ENCODE data around the gene TMUB2.

Gene TMUB2

DNA sequence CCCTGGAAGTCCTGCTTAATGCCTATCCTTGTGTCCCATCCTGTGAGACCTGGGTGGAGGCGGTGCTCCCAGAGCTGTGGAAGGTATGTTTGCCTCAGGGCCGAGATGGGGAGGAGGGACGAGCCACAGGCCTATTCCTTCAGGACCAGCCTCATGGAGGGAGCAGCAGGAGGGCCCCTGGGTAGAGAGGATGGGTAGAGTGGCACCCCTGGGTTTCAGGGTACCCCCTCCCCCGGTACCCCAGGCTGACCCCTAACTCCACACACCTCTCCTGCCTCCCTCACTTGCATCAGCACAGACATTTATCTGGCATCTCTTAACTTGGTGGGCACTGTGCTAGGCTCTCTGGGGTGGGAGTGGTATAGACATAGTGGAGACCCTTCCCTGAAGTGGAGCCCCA lies 9.1 kb upstream of the TMUB2 start:
- DNase-seq = no peak

DNA sequence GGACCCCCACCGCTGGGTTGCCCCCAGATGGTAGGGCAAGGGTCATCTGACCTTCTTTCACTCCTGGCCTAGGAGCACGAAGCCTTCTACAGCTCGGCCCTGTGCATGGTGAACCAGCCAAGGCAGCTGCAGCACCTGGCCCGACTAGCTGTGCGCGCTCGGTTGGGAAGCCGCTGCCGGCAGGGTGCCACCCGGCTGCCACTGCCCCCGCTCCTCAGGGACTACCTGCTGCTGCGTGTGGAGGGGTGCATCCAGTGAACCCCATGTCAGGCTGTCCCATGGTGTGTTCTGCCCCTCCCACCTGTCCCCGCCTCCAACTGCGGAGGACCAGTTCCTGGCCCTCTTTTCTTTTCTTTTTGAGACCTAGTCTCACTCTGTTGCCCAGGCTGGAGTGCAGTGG lies 8.6 kb upstream of the TMUB2 start:
- no peak for DNase-seq

DNA sequence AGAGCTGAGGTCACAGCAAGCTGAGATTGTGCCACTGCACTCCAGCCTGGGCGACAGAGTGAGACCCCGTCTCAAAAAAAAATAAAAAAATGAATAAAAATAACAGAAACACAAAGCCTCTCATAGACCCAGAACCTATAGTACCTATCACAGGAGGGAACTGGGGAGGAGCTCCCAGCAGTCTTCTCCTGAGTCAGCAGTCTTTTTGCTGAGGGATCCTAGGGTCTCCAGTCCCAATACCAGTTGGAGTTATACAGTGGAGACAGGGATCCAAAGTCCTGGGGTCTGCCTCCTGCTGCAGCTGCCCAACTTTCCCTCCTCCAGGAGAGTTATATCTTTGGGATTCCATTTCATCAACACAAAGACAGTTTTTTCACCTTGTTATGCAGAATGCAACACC lies 3.7 kb upstream of the TMUB2 start:
- no peak for DNase-seq

DNA sequence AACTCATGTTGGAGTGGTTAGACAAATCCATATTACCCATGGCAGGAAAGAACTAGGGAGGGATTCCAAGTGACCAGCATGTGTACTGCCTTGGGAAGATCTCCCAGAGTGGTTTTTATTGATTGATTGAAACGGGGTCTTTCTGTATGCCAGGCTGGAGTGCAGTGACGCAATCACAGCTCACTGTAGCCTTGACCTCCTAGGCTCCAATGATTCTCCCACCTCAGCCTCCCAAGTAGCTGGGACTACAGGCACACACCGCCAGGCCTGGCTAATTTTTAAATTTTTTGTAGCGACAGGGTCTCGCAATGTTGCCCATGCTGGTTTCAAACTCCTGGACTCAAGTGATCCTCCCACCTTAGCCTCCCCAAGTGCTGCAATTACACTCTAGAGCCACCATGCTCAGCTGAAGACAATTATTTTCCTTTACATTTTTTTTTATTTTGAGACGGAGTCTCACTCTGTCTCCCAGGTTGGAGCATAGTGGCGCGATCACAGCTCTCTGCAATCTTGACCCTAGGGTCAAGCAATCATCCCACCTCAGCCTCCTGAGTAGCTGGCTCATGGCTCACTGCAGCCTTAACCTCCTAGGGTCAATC lies 2.5 kb upstream of the TMUB2 start:
- DNase-seq = no peak

DNA sequence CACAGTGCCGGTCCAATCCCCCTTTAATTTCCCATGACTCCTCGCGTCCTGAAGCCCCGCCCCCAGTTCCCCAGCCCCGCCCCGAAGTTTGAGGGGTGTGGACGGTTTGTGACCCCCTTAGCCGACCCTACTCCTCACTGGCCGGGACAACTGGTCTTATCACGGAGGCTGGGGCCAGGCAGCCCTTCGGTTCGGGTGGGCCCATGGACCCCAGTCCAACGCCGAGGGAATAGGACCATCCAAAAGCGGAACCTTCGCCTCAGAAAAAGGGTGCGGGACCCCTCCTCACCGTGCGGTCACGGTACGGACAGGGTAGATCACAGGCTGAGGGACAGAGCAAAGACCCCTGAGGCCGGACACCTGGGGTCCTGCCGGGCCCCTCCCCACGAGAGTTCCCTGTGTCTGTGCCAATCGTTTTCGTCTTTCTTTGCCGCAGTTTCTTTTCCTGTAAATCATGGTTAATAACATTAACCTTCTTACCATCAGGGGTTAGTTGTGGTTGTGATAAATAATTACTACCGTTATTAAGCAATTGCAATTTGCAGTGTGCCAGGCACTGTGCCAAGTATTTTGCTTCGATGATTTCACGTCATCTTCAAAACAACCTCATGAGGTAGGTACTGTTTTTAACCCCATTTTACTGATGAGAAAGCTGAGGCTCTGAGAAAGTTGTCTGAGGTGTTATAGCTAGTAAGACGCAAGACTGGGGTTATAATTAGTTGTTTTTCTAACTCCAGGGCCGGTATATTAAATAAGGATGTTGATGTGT lies 543 bp downstream of the TMUB2 start:
- DNase-seq = no peak

DNA sequence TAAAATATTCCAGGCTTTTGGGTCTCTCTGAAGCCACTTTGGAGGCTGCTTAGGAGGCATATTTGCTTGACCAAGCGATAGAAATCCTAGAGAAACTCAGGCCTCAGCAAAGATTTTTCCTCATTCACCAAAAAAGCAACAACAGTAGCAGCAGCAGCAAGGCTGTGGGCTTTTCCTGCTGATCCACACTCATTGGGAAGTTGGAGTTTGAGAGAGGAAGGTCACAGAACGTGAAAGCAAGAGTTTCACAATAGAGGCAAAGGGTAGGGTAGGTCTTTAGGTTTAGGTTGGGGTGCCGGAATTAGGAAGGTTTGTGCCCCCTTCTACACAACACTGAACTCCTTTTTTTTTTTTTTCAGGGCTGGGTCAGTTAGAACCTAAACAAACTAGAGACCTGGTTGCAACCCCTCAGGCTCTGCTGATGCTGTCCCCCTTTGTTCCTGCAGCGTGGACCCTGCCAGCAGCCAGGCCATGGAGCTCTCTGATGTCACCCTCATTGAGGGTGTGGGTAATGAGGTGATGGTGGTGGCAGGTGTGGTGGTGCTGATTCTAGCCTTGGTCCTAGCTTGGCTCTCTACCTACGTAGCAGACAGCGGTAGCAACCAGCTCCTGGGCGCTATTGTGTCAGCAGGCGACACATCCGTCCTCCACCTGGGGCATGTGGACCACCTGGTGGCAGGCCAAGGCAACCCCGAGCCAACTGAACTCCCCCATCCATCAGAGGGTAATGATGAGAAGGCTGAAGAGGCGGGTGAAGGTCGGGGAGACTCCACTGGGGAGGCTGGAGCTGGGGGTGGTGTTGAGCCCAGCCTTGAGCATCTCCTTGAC lies 2.0 kb downstream of the TMUB2 start:
- no peak for DNase-seq

DNA sequence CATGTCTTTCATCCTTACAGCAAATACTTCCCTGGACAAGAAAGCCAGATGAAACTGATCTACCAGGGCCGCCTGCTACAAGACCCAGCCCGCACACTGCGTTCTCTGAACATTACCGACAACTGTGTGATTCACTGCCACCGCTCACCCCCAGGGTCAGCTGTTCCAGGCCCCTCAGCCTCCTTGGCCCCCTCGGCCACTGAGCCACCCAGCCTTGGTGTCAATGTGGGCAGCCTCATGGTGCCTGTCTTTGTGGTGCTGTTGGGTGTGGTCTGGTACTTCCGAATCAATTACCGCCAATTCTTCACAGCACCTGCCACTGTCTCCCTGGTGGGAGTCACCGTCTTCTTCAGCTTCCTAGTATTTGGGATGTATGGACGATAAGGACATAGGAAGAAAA lies 3.7 kb downstream of the TMUB2 start:
- no peak for DNase-seq

DNA sequence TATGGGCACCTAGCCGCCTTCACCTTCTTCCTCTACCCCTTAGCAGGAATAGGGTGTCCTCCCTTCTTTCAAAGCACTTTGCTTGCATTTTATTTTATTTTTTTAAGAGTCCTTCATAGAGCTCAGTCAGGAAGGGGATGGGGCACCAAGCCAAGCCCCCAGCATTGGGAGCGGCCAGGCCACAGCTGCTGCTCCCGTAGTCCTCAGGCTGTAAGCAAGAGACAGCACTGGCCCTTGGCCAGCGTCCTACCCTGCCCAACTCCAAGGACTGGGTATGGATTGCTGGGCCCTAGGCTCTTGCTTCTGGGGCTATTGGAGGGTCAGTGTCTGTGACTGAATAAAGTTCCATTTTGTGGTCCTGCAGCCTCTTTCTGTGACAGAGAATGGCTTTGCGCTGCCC lies 4.6 kb downstream of the TMUB2 start:
- no peak for DNase-seq

DNA sequence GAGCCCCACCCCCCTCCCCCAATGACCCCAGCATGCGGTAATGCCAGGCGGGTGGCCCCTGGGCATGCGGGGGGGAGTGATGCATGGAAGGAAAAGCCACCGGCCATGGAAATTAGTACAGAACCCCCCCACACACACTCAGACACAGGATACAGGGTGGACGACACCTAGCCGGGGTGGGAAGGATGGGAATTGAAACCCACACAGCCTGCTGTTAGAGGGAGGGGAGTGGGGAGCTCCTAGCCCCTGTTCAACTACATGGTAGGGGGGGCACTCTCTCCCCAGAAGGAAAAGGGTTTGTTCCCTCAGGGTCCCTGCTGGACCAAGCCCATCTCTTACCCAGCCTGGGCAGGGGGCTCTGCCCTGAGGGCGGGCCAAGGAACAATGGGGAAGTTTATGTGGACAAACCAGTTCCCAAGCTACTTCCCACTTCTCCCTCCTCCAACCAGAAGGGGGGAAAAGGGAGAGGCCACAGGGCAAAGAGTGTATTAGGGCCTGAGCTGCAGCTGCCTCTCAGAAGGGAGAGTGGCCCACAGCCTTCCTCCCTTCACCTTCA lies 5.2 kb downstream of the TMUB2 start:
- no peak for DNase-seq

DNA sequence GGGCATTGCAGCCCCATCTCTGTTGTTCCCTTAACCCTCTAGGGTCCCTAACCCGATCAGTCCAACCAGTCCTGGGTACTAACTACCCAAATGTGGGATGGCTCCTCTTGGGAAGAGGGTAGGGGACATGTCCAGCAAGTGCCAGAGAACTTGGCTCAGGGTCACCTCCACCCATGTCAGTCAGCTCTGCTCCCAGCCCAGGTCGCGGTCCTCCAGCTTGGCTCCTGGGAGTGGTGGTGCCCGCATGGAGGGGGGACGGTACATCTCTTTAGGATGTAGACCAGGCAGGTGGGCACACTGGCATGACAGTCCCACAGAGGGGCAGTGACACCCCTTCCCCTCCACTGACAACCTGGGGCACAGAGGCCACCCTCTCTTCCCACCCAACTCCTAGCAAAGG lies 6.0 kb downstream of the TMUB2 start:
- DNase-seq = no peak

DNA sequence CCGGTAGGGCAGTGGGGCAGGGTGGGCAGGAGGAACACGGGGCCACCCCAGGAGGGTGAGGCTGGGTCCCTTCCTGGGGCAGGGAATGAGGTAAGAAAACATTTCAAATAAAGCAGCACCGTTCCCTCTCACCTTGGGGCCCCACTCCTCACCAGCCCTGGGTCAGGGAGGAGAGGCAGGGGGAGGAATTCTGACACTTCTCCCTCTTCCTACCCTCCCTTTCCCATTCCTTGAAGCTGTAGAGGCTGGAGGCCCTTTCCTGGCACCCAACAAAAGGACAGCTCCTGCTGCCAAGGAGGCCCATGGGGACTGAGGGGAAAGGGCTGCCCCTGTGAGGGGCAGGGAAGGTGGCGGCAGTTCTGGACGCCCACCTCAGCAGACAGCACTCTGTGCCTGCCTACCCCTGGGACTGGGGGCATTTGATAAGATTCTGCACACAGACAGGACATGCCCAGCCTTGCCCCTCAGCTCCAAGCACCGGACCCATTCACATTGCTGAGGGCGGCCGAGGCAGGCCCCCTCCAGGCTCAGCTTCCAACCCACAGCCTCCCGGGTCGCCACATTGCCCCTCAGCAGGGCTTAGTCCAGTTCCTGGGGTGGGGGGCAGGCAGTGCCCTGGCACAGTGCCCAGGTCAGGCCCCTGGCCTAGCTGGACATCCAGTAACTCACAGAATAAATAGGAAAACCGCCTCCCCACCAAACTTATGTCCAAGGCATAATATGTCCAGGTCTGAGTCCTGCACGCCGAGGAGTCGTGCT lies 6.7 kb downstream of the TMUB2 start:
- DNase-seq = no peak

DNA sequence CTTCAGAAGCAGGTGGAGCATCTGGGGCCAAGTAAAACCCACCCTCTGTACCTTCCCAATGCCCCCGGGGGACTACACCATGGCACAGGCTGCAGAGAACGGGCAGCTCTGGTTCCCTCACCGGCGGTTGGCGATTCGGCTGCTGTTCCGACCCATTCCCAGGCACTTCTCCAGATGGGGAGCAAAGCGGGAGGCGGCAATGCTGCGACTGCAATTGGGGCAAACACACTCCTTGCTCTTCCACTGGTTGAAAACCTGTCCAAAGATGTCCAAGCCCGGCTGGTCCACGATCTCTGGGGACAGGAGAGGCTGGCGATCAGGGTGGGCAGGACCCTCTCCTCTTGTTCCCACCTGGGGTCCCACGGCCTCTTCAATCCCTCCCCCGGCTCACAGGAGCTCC lies 10.3 kb downstream of the TMUB2 start:
- DNase-seq = no peak

DNA sequence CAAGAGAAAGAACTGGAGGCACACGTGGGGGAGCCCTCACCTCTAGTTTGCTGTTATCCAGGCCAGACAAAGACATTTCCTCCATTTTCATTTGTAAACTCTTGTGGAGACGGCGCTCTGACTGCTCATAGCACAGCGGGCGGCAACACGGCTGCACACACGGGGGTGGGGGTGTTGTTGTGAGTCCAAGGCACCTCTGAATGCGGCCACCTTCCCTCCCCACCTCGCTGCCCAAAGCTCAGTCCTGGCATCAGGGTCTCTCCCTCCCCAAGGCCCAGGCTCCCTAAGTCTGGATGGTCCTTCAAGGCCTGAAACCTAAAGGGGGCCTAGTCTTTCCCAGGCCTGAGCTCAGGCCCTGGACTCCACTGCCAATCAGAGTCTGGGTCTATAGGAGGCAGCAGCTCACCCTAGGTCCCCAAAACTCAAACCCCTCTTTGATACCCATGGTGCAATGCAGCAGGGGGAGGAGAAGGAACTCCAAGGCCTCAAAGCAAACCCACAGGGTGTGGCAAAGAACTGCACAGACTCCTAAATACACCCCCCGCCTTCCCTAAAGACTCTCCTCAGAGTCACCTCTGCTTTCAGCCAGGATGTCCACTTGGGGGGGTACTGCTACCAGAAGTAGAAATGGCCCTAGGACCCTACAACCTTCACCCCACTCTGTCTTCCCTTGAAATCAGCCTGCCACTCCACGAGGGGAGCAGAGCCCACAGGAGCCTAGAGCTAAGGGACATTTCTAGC lies 11.4 kb downstream of the TMUB2 start:
- DNase-seq = peak; percentile 64

DNA sequence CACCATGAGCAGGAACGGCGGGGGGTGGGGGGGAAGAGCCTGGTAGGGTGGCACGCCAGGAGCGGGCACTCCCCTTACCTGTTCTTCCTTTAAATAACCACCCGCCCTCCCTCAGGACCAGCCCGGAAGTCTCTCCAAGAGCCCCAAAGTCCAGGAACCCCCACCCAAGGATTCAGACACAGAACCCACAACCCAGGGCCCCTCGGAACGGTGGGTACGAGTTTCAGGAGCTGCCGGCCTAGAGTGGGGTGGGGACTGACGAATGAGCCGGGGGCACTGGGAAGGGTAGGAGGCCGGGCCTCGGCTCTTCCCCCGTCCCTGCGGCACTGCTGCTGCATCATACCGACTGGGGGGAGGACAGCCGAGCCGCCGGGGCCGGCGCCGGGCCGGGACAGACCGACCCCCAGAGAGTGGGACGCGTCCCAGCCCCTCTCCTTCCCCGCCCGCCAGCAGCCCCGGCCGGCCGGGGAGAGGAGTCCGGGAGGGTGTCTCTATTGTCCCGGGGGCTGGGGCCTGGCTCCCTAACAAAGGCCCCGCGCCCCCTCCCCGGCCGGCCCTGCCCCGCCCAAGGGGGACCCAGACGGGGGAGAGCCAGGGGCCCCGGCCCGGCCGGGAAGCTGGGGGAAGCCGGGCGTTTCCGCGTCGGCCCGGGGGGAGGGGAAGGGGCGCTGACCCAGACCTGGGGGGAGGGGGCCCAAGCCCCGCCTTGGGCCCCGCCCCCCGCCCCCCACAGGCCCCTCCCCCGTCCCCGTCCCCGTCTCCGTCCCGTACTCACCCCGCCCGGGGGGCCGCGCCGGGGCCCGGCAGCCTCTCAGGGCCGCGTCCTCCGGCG lies 12.2 kb downstream of the TMUB2 start:
- DNase-seq = peak; percentile 77

DNA sequence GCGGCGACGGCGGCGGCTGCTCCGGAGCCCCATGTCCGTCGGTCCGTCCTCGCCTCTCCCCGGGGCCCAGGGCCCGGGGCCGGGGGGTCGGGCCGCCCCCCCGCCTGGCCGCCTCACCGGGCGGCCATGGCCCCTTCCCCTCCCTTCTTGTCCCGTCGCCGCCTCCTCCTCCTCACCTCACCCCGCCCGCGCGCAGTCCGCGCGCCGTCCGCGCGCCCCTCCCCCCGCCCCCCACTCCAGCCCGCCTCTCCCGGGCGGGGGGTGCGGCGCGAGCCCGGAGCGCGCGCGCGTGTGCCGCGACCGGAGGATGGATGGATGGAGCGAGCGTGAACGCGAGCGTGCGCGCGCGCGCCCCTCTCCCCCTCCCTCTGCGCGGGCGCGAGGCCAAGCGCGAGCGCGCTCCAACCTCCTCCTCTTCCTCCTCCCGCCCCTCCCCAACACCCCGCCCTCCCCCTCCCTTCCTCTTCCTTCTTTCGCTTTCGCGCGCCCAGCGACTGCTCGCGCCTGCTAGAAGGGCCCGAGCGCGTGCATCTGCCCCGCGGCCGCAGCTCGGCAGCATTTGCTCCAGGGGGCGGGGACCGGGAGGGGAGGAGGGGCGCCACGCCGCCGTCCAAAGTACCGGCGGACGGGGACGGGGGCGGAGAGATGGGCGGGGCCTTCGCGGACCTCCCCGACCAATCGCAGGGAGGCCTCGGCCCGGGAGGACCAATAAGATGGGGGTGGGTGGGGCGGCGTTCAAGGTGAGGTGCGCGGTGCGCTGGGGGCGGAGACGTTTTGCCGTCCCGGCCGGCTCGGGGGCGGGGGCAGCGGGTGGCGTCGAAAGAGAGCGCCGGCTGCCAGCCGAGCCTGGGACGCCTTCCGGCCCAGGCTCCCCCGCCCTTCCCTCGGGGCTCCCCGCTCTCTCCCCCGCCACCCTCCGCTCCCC lies 13.0 kb downstream of the TMUB2 start, which contains the start of gene ATXN7L3:
Gene ATXN7L3, minus strand, starts transcription at position 332 of the 925 bp plus-strand sequence. CDS start 1,814 bp downstream, outside the sequence.
- peak; percentile 99 for DNase-seq

DNA sequence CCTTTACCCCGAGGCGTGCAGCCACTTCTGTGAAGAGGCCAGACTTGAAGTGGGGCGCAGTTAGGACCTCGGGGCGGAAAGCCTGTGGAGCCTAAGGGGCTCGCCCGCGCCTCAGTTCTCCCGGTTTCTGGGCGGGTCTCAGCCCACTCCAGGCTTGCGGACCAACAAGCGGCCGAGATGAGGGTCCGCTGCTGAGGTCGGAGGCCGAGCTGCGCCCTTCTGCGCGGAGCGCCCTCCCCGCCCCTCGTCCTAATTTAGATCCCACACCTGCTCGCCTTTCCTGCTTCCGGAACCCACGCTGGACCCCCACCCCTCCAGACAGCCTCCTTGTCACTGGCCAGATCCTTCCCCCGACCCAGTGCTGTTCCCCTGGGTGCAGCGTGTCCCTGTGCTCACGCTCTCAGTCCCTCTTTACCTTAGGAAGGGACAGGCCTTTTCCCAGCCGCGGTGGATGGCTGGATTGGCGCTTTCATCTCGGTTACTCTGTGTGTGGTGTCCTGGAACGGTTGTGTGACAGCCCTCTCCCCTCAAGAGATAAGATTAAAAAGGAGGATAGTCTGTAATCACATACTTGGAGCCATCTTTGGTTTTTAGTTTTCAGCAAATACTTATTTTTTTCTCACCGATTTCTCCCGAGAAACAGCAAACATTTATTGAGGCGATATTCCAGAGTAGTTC lies 13.8 kb downstream of the TMUB2 start:
- no peak for DNase-seq

DNA sequence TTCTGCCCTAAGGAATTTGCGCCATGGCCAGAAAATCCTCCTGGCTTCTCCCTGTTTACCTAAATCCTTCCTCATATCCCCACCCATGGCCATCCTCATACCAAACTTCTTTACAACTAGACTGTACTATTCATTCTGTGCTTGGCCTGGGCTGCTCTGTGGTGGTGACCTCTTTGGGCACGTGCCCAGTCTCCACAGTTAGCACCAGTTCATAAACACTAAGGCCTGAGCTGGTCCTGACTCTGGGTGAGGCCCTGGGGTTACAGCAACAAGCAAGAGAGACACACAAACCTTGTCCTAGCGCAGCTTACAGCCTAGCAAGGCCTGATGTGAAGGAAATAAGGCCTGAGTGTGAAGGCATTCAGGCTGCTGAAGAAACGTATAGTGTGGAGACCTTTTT lies 16.0 kb downstream of the TMUB2 start:
- DNase-seq = no peak

DNA sequence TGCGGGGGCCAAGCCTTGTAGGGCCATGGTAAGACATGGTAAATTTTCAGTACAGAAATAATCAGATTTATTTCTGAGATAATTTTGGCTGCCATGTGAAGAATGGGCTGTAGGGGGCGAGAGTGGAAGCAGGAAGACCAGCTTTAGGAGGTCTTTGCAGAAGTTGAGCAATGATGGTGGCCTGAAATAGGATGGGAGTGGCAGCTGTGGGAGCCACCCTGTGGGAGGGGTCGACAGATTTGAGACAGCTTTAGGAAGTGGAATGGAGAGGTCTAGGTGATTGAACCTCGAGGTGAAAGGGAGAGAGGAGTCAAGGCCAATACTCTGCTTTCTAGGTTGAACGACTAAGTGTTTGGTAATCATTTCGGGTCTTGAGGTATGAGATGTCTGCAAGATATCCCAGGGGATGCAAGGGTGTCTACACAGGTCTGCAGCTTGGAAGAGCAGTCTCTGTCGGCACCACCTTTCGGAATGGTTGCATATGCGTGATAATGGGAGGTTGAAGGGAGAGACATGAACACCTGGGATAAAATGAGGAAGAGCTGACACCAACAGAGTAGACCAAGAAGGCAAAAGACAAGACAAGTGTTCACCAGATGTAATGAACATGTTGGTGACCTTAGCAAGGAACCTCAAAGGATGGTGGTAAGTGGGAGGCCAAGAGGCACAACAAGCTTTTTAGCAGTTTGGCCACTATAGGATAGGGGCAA lies 17.1 kb downstream of the TMUB2 start:
- DNase-seq = peak; percentile 42

DNA sequence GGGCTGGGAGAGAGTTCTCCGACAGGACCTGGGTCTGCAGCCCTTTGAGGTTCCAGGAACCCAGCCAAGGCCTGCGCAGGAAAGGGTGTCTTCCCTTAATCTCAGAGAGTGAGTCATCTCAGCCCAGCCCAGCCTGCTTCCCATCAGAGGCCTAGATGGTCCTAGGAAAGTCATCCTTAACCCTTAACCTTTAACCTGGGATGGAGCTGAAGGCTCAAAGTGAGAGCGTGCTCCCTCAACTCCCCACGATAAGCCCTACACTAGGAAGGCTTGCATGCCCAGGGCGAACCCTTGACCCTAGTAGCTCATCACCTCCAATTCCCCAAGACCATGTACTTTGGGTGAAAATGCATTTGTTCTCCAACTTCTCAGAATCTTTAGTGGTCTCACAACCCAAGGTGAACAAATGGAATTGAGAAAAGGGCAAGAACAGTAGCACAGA lies 17.7 kb downstream of the TMUB2 start:
- no peak for DNase-seq

All from activated T-cell treated with anti-CD3 and anti-CD28 coated beads, Interleukin-2, amount 50 U/mL, for 1 hour (primary cell).